Non-pigmented ciliary epithelial cell (primary cell): ENCODE measurements around the gene UBD.
A peak's percentile ranks its signal among the peaks of the same experiment; 100 is the strongest.

Experiments used
- DNase-seq: peaks from one replicate; pipeline ENCODE4 v3.0.0-alpha.2; 2010; ENCODE audit warnings: low read depth

UBD gene

DNA sequence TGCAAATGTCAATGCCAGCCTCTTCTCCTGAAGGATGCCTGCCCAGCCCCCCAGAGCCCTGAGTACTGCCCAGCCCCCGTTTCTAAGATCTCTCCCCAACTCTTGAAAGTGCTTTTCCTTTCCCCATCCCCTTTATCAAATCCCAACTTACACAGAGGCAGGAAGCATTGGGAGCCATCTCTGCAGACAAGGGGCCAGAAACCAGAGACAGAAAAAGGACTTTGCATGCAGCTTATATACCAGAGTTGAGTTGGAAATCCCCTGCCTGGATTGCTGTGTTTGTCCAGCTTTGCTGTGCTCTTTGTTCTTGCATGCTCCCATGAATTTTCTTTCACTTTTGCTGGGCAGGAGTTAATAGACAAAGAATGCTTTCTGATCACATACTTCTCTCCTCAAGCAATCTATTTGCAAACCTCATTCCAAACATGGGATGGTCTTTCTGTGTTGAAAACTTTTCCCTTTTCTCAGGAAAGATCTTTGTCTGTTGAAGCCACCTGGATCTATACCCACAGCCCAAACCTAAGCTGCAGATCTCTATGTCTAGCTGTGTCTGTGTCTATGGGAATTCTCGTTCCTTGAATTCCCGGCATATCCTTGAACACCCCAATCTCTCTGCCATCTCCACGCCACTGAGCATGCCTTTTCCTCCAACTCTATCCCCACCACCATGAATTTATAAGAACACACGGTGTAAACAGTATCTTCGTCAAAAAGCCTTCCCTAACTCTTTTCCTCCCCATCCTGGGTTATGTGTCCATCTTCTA lies at the start of gene UBD:
Gene UBD, minus strand, starts transcription at position 209 of the 764 bp plus-strand sequence. Its CDS starts 31 bp downstream, at position 178.
- DNase-seq = no peak

DNA sequence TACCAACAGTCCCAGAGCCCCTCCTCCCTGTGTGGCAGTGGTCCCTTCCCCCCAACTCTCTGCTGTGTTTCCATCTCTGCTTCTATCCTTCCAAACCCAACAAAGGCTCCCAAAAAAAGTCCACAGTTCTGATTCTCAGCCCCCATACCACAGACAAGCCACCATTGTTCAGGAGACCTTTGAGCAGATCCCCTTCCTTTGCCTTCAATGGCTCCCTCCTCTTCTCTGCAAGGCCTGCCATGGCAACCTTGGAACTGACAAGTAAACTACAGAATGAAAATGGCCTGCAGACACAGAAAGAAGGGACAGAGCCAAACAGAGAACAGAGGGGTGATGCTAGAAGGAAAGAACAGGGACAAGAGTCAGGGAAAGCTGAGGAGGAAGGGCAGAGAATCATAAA lies 48.6 kb upstream of the UBD start:
- DNase-seq = no peak

DNA sequence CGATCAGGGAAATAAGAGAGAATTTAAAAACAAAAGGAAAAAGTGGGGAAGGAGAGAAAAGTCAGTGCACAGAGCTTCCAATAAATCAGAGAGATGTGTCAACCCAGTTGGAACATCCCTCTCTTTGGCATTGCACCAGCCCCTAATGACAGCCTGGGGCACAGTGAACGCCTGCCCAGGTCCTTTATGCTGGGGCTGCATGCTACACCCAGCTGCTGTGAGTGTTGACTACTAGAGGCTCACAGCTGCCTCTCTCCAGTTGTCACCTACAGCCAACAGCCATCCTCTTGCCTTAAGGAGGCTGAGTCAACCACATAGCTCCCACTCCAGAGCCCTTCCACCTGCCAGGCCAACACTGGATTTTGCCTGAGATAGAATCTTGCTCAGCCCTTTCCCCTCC lies 44.4 kb upstream of the UBD start:
- no peak for DNase-seq

DNA sequence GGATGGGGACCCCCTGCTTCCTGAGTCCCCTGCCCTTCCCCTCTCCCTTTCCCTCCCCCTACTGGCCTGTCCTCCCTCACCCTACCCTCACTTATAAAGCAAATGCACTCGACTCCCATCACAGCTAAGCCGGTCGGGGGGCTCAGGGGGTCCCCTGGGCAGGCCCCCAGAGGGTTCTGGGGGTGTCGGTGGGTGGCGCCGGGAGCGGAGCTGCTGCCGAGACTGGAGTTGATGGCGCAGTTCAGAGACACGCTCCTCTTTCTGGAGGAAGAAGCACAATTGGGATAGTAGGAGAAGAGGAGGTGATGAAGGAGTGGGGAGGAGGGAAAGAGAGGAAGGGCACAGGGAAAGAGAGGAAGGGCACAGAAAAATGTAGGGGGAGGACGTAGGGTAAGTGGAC lies 43.9 kb upstream of the UBD start:
- no peak for DNase-seq

DNA sequence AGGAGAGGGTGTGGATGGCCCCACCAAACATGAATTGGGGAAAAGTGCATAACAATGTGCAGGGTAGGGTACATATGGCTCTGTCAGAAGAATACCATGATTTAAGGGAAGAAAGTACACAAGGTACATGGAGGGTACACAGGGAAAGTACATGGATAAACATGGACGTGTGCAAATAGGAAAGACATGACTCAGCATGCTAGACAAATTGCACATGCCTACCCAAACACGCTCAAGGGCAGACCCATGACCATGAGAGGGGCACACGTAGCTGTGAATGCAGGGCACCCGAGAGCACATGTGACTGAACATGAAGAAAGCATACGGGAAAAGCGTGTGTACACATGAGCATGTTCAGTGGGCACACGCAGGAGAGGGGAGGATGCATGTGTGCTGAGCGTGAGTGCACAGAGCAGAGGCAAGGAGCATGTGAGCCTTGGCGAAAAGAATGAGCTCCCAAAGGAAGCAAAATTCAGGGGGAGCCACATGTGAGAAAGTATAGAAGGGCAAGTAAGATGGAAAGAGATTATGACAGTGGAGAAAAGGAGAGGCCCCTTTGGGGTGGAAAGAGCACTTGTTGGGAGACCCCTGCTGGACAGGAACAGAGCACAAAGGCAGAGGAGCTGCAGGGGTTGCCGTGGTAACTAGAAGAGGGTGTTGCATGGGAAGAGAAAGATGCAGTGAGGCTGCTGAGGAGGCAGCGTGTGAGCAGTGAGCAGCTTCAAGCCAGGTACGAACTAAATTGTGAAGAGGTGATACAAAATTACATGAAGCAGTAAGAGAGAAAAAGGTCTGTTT lies 43.2 kb upstream of the UBD start:
- DNase-seq = no peak

DNA sequence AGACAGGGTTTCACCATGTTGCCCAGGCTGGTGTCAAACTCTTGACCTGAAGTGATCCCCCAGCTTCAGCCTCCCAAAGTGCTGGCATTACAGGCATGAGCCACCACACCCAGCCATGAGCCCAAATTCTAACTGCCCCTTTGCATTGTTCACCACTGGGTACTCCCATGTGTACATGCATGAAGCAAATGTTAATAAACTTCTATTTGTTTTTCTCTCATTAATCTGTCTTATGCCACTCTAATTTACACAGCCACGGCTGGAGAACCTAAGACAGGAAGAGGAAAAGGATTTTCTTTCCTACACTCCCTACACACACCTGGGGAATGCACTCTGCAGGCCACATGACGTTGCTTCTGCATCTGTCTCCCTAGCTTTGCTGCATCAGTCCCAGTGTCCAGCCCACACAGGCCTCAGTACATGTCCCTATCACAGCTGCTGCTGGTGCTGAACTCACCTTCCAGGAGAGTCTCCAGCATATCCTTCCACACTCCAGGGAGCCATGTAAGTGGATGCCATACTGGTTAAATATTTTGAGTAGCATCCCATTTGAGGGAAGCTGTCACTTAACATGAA lies 38.7 kb upstream of the UBD start:
- DNase-seq = no peak

DNA sequence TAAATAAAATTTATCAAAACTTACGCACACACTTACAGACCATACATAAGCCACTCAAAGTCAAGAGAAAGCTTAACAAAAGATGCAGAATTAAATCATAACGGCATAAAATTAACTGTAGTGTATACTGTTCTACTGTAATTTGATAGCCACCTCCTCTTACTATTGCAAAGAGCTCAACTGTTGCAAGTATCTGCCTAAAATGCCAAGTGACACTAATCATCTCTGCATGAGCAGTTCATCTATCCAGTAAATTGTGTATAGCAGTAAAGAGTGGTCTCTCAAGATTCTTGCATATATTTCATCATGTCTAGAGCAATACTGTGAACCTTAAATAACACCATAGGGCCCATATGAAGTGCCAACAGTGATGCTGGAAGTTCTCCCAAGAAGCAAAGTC lies 37.7 kb upstream of the UBD start:
- no peak for DNase-seq

DNA sequence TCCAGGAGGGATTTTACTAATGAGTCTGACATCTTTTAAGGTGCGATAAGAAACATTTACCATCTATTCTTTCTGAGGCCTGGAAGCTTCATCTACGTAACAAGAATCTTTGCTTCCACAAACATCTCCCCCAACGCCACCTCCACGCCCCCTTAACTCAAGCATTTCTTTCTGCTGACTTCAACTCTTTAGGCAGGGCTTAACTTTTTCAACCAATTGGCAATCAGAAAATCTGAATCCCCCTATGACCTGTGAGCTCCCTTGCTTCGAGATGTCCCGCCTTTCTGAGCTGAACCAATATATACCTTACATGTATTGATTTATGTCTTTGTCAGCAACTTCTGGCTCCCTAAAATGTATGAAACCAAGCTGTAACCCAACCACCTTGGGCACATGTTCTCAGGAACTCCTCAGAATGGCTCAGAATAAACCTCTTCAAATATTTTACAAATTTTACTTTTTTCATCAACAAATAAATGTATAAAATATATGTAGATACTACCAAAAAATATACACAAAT lies 36.9 kb upstream of the UBD start:
- no peak for DNase-seq

DNA sequence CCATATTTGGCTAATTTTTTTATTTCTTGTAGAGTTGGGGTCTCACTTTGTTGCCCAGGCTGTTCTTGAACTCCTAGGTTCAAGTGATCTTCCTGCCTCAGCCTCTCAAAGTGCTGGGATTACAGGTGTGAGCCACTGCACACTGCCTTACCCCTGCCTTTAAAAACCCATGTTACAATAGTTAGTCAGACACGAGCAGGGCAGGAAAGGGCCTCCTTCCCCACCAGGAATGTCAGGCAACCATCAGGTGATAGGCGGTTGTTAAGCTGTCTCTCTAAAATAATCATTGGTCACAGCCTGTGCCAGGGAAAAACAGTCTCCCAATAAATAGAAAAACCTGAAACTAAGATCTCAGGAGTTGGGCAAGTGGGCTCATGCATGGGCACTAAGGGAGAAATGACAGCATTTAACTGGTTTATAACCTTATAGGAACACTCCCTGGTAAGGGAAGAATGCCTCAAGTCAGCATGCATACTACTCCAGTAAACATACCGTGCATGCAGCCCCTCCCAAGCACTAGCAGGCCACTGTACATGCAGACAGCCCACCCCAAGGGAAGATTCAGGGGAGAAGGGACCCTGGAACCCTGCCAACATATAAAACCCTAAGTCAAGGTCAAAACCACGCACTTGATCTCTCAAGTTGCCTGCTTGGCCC lies 33.8 kb upstream of the UBD start:
- no peak for DNase-seq

DNA sequence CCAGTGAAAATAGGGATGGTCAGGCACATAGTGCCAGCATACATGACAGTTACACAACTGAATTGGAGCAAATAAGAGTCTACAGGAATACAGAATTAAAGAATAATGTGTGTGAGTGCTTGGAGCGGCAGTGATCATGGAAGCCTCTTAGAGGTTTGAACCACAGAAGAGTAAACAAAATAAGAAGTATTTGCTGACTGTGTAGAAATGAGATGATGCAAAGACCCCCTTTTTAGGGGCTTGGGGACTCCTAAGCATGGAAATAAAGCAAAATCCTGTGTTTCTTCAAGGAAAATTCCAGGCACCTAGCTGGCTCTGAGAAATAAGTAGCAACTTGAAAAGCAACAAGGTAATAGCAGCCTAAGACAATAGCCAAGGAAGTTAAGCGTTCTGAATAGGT lies 32.1 kb upstream of the UBD start:
- no peak for DNase-seq

DNA sequence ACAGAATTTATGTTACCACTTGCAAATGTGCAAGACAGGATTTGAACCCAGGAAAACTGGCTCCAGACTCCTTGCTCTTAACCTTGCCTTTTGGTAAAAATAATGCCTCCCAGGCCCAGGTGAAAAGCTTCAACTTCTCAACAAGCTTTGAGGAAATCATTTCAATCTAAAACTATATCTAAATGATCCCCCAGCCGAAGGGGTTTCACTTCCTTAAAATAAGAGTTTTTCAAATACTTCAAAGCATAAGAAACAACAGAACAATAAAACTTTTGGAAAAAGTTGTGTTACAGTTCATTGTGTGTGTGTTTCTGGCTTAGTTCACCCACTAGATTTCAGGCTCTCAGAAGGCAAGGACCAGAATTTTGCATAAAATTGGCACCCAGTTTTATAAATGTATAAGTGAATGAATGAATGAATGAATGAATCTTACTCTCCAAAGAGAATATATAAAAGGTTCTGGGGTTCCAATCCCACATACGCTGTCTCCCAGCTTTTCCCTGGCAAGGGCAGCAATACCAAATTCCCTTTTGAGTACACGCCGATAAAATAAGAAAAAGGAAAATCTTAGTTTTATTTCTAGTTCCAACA lies 30.8 kb upstream of the UBD start:
- no peak for DNase-seq

DNA sequence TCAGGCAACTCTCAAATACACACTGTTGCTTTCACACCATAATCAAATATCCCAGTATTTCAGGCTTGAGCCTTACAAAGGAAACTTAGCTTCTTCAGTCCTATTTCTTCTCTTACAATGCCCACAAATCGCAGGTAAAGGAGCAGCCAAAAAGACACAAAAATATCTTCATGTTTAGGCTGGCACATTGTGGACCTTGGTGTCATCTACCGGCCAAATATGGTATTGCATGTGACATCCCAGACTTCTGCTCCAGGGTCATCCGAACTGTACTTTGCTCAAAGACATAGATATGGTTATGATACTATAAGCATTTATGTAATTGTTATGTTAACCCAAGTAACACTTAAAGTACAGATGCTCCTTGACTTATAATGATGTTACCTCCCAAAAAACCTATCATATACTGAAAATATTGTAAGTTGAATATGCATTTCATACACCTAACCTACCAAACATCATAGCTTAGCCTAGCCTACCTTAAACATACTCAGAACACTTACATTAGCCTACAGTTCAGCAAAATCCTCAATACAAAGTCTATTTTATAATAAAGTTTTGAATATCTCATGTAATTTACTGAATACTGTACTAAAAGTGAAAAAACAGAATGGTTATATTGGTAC lies 30.0 kb upstream of the UBD start:
- DNase-seq = peak; percentile 10

DNA sequence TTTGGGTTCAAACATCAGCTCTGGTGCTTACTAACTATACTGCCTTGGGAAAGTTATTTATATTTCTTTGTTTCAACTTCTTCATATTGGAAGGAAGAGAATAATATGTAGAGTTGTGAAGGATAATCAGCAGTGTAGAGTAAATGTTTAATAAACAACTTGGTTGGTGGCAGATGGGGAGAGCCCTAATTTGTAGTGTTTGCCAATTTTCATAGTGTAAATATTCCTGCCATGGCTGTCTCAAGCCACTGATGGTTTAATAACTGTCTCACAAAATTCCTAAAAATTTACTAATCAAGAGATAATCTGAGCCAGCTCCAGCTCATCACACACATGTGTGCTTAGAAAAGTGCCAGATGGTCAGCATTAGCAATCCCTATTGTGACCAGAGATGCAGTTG lies 25.3 kb upstream of the UBD start, which contains the start of gene OR2H2:
Gene OR2H2, plus strand, starts transcription at position 301 of the 400 bp plus-strand sequence. CDS start 2,824 bp downstream, outside the sequence.
- no peak for DNase-seq

DNA sequence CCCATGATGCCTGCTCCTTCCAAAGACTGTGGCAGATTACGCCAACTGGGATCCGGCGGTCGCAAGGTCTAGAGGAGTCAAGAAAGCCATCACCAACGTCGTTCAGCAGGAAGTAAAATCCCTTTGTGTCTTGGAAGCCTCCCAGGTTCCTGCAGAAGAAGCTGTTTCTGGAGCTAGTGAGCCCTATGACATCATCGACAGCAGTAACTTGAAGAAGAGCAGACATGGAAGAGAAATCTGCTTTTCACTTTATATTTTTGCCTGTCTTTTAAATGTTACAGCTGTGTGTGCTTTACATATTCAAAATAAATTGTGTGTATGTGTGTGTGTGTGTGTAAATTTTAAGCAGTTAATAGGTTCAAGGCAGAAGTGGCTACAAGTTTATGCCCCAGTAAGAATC lies 18.0 kb upstream of the UBD start:
- DNase-seq = no peak

DNA sequence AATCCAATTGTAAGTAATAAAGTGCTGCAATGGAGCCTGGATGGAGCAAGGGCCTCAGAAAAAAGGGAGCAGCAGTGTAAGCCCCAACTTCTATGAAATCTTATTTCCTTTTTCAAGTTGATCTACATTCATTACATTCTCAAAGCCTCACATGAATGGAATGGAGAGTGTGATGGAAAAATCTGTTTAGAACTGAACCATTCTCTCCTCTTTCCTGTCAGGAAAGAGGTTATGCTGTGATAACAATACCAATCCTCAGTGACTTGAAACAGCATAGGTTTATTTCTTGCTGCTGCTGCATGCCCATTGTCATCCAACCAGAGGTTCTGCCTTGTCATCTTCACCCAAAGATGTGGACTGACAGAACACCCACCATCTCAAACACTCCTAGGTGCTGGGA lies 16.5 kb upstream of the UBD start:
- no peak for DNase-seq

DNA sequence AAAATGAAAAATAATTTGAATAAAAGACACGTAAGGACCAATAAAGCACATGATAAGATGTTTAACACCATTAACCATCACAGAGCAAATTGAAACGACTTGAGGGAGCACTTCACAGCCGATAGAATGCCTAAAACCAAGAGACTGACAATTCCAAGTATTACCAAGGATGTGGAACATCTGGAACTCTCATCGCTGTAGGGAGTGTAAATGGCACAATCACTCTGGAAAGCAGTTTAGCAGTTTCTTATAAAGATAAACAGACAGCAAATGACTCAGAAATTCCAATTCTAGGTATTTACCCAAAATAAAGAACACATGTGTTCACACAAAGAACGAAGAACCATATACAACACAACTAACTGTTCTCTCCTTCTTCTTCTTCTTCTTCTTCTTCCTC lies 8.5 kb upstream of the UBD start:
- no peak for DNase-seq

DNA sequence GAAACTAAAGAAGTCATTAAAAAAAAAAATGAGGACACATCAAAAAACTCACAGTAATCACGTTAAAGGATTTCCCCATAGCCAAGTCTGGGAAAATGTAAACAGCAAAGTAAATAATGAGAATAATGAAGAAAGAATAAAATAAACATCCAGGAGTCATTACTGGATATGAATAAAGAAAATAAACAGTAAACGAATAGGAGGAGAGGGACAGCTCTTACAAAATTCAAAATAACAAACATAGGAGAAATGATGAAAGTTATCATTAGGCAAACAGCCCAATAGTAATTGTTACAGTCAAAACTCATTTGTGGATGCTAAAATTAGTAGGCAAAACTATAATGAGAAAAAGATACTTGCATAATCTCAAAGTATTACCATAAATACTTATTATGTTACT lies 8.0 kb upstream of the UBD start:
- DNase-seq = no peak

DNA sequence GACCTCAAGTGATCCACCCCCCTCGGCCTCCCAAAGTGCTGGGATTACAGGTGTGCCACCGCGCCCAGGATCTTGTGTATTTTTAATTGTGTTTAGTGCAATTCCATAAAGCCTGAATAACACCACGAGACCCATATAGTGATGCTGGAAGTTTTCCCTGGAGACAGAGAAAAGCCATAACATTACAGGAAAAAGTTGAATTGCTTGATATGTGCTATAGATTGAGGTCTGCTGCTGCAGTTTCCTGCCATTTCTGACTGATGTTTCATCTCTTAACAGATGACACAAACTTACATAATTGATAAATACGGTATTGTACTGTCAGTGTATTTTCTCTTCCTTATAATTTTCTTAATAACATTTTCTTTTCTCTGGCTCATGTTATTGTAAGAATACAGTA lies 7.3 kb upstream of the UBD start:
- DNase-seq = no peak

DNA sequence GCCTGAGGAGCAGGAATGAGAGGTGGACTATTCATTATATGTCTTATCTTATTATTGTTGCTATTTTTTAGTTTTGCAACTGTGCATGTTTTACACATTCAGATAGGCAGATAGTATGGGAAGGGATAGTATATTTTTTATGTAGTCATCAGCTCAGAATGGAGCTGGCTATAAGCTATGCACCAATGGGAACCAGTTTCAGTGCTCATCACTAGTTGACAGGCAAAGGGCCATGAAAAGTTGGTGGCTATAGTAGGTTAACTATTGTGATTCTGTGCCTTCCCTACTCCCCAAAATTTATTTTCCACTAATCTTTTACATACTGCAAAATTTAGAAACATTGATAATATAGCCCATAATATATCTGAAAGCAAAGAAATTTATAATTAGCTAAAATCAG lies 5.3 kb upstream of the UBD start:
- no peak for DNase-seq

DNA sequence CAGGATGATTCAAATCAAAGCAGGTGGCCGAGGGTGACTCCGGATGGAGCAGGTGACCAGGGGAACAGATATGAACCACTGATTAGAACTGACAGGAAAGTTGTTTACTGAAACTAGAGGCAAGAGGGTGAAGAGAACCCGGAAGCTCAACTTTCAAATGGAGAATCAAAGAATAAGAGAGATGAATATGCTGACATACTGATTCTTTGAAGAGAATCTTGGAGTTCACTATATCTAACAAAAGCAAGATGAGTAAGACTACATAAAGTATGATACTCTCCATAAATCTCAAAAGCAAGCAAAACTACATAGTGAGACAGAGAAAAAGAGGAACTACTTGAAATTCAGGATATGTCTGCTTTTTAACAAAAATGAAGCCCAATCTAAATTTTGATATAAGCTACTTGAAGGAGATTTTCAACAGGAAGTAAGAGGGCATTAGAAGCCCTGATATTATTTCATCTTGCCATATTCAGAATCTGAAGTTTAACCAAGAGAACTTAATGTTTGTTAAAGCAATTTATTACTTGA lies 4.0 kb upstream of the UBD start:
- DNase-seq = no peak

DNA sequence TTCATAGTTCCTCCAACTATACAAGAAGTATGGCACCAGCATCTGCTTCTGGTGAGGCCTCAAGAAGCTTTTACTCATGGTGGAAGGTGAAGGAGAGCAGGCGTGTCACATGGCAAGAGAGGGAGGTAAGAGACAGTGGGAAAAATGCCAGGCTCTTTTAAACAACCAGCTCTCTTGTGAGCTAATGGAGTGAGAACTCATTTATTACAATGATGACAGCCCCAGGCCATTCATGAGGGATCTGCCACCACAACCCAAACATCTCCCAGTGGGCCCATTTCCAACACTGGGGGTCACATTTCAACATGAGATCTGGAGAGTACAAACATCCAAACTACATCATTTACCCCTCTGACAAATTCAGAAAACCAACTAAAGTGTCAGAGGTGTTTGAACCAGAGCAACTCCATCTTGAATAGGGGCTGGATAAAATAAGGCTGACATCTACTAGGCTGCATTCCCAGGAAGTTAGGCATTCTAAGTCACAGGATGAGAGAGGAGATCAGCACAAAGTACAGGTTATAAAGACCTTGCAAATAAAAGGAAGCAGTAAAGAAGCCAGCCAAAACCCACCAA lies 2.2 kb upstream of the UBD start:
- DNase-seq = no peak
